T-helper 1 cell (primary cell): Measurements from ENCODE around the gene NUCB1.

ENCODE experiments used
- DNase-seq, 5 donors: peaks; one replicate each; pipeline ENCODE4 v3.0.0-alpha.2; 2012 to 2020

NUCB1 gene

DNA sequence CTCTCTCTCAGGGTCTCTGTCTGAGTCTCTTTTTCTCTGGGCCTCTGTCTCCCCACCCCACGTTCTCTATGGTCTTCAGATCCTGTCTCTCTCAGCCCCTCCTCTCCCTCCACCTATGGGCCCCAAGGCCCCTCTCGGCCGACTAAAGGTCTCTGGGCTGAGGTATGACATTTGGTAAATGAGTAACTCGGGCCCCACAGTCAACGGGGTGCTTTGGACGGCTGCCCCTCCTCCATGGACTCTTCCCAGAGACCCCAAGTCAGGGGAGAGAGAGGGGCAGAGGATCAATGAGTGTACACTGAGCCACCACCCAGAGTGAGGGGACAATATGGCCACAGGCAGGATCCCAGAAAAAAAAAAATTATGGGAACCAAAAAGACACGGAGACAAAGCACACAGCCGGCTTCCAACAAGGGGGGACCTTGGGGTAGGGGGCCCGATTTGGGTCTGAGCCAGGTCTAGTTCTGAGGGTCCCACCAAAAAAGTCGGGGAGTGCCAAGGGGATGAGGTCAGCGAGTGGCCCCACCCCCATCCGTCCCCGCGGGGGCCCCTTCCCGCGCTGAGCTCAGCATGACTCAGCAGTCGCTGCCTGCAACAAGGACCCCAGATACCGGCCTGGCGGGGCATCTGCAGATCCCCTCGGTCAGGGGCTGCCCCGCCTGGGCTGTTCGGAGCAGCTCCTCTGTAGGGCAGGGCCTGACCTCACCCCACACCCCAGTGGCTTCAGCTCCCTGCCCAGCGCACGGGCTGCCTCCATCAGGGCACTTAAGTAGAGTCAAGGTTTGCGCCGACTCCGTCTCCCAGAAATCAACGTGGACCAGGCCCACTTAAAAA is 63.5 kb downstream of the NUCB1 start:
- DNase-seq: peak in 3 of 5 donors; percentile 25 to 75 (median 38)

DNA sequence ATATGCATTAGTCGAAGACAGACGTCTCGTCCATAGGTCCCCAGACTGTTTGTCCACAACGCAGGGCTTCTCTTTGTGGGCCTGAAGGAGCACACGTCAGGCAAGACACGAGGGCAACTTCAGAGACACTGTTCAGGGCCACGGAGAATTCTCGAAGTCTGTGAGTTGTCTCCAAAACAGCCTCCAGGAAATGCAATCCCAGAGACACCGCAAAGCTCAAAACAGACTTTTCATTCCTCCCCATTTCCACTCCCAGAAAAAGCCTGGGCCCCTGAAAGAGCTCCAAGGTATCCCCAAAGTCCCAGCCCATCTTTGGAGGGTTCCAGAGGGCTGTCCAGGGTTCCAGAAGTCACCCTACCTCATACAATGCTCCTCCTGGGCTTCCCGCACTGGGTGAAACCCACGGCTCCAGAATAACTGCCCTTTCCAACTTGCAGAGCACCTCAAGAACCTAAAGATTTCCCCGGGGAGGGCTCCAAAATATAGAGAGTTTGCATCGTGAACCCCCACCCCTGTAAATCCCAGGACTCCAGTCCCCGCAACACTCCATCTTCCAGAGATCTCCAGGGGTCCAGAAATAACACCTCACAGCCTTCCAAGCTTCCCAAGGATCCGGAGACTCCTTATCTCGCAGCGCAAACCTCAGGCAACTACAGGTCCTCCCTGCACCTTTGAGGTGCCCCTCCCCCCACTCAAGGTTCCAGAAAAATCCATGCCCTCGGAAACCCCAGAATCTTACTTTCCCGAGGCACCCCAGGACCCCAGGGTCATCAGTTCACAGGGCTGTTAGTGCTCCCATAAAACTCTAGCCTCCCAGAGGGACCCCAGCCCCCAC is 64.3 kb downstream of the NUCB1 start:
- DNase-seq: no peak

GRCh38 chr19:48965040-48965805 is 65.1 kb downstream of the NUCB1 start, which contains the start of gene FTL:
Gene FTL (plus strand): TSS chr19:48965309. CDS start chr19:48965508, 199 bp downstream.
- peak; percentile 71 to 96 (median 77) for DNase-seq

DNA sequence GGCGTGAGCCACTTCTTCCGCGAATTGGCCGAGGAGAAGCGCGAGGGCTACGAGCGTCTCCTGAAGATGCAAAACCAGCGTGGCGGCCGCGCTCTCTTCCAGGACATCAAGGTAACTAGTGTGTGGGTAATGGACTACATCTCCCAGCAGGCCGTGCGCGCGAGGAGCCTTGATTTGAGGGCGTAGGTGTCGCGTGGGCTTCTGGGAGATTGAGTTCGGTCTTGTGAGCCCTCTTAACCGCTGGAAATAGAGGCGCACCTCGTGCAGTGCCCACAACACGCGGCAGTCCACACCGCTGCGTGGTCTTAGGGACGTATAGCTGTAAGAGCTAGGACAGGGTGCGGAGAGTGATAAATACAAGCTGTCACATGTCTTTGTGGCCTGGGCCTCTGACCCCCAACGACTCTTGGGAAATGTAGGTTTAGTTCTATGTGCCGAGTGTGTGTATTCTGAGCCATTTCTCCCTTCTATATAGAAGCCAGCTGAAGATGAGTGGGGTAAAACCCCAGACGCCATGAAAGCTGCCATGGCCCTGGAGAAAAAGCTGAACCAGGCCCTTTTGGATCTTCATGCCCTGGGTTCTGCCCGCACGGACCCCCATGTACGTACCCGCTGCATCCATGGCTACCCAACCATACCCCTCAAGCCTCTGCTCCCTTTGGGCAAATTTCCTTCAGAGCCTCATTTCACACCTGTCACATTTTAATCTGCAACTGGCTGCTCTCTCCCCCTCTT is 65.9 kb downstream of the NUCB1 start:
- DNase-seq: peak; percentile 73 to 89 (median 80)

- DNase-seq: peak in 1 of 5 donors; percentile 18
These were observed 66.6 kb downstream of the NUCB1 start for GRCh38 chr19:48966541-48967345.

DNA sequence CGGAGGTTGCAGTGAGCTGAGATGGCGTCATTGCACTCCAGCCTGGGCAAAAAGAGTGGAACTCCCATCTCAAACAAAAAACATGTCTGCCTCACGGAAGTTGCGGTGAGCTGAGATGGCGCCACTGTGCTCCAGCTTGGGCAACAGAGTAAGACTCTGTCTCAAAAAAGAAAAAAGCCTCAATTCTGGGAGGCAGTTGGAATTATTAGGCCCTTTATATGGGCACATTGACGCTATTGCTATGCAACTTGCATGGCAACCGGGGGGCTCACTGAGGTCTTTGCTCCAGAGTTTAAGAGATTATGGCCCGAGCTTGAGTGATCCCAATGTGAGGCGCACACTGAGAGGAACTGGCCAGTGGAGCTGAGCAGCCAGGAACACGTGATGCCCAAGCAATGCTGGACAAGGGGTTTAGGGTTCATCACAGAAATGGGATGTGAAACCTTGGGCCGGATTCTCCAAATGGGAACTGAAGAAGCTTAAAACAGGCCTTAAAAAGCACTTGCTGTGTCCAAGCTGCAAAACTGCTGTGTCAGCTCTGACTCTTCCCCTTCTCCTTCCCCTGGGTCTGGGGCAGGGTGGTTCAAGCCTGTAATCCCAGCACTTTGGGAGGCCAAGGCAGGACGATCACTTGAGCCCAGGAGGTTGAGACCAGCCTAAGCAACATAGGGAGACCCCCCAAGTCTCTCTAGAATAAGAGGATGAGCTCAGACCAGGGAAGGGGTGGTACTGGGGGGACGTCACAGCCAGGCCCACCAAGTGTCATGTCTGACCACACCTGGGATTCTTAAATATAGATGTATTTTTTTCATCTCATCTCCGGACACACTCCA is 67.5 kb downstream of the NUCB1 start:
- no peak for DNase-seq

GRCh38 chr19:48968179-48968661 is 68.1 kb downstream of the NUCB1 start:
- DNase-seq: no peak

- no peak for DNase-seq
These were observed 68.7 kb downstream of the NUCB1 start for GRCh38 chr19:48968813-48969218.

GRCh38 chr19:48969276-48970138 is 69.4 kb downstream of the NUCB1 start:
- no peak for DNase-seq

DNA sequence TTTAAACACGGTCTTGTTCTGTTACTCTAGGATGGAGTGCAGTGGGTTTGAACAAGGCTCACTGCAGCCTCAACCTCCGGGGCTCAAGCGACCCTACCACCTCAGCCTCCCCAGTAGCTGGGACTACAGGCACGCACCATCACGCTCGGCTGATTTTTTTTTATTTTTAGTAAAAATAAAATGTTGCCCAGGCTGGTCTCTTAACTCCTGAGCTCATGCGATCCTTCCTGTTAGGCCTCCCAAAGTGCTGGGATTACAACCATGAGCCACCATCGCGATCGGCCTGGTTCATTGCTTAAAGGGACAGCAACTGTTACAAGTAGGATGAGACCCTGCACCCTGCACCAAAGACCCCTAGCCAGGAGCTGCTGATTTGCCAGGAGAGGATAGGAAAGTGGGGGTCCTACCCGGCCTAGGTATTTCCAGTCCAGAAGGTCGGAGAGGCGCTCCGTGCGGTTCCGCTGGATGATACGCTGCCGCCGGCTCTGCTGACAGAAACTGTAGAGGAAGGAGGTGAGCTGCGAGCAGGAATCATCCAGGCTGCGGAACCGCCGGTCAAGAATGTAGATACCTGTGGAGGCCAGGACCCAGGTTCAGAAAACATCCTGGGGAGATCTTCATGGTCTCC is 70.1 kb downstream of the NUCB1 start:
- no peak for DNase-seq

DNA sequence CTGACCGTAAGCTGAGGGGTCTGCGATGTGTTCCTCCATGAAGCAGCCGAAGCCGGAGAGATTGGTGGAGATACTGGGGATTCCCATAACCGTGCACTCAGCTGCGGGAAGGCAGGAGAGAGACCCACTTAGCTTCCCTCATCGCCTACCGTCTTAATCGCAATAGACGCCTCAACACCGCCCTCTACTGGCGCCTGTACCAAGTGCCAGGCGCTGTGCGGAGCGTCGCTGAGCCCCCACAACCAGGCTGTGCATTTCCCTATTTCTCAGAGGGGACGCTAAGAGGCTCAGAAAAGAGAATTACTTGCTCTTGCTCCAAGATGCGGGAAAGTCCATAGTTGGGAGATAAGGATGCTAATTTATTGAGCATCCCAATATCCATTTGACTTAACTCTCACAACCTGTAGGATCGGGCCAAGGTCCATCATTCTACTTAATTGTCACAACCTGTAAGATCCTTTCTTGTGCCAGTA is 70.8 kb downstream of the NUCB1 start:
- DNase-seq: peak; percentile 51 to 82 (median 73)
